ENCODE data around the gene WNT16.

- TF ChIP-seq YY1 (IDR thresholded peaks at IDR 0.05; ENCODE audit: insufficient read depth, insufficient read length): no peak
- no peak for TF ChIP-seq ZNF274 (IDR thresholded peaks at IDR 0.05; ENCODE audit: low read depth, low read length)
- no peak for TF ChIP-seq SUZ12 (IDR thresholded peaks at IDR 0.05; ENCODE audit: extremely low read depth, insufficient read depth, insufficient read length)
Measured at GRCh38 chr7:121322460-121322859, 6.3 kb upstream of the WNT16 start.

Data from NT2/D1 (cell line).